Esophagus mucosa (tissue), 1 donor: Measurements from ENCODE around the gene CASP9. TPM values are rescaled to one million over a fixed set of nuclear protein-coding genes. Genes with fewer than 3 reads are reported as not detected.
"Not testable (repeated sequence)": the region's sequence is repeated elsewhere in the genome, so short reads cannot be mapped to it uniquely, and the experiment has no call there.

Experiments used
- ATAC-seq: fragments of 200-7000 bp; cut with Tn5 transposase; one replicate; pipeline ENCODE4 v1.9.1; 2020
- total RNA-seq: library from RNA; stranded (reverse); gene quantifications from one replicate; pipeline ENCODE4 v1.2.4, GENCODE V29; 2023
- donor health status: DM: yes; HTN: yes; CAD: no.

CASP9 gene
- total RNA-seq, 1 donor from 2014 or later = 10.1 TPM

- no peak for ATAC-seq
These were observed 1.3 kb upstream of the CASP9 start for GRCh38 chr1:15525050-15526020.

- ATAC-seq = peak; percentile 81
These were observed 451 bp upstream of the CASP9 start for GRCh38 chr1:15524283-15525049.

GRCh38 chr1:15523104-15524020 is 653 bp downstream of the CASP9 start:
- ATAC-seq = no peak

GRCh38 chr1:15522551-15522950 is 1.5 kb downstream of the CASP9 start:
- no peak for ATAC-seq

- not testable (repeated sequence) for ATAC-seq
These were observed 2.7 kb downstream of the CASP9 start for GRCh38 chr1:15521206-15521906.

GRCh38 chr1:15519625-15520024 is 4.4 kb downstream of the CASP9 start:
- no peak for ATAC-seq

- ATAC-seq = no peak
These were observed 8.9 kb downstream of the CASP9 start for GRCh38 chr1:15515022-15515663.

- not testable (repeated sequence) for ATAC-seq
These were observed 9.5 kb downstream of the CASP9 start for GRCh38 chr1:15514557-15514956.

- ATAC-seq = no peak
These were observed 10.1 kb downstream of the CASP9 start for GRCh38 chr1:15513919-15514318.

GRCh38 chr1:15513192-15513591 is 10.8 kb downstream of the CASP9 start:
- no peak for ATAC-seq

GRCh38 chr1:15510611-15511405 is 13.2 kb downstream of the CASP9 start:
- peak; percentile 69 for ATAC-seq

- no peak for ATAC-seq
These were observed 14.4 kb downstream of the CASP9 start for GRCh38 chr1:15509586-15509985.

GRCh38 chr1:15508700-15509487 is 15.1 kb downstream of the CASP9 start:
- ATAC-seq = no peak

- no peak for ATAC-seq
These were observed 16.7 kb downstream of the CASP9 start for GRCh38 chr1:15507278-15507677.

GRCh38 chr1:15506831-15507230 is 17.2 kb downstream of the CASP9 start:
- no peak for ATAC-seq

- no peak for ATAC-seq
These were observed 19.6 kb downstream of the CASP9 start for GRCh38 chr1:15504436-15504835.

GRCh38 chr1:15501208-15502032 is 22.6 kb downstream of the CASP9 start:
- peak; percentile 59 for ATAC-seq
